ENCODE measurements around the gene PPID. TPM values are rescaled to one million over a fixed set of nuclear protein-coding genes. Genes with fewer than 3 reads are reported as not detected.

The PPID gene
- total and polyA plus RNA-seq, 7 donors = 35.1 to 162 (median 58.2) TPM

GRCh38 chr4:158670975-158671664, 52.1 kb downstream of the PPID start:
- WGBS, 3 donors = 0 to 1% (median 0%) methylated on average over 35 of the region's 35 CpGs
- Histone ChIP-seq H3K4me3 (peak overlapping the region; percentile 81), H3K27ac (peak overlapping the region; percentile 95), H3K27me3 (ENCODE audit: insufficient read depth in 3 of 3, low read length in 2 of 3) (no peaks in the 10 kb centered on the region), H3K4me1 (peaks cover 34% of the 10 kb centered on the region), H3K36me3 (ENCODE audit: insufficient read depth in 1 of 2, low read depth in 1 of 2) (peaks cover 0 to 9% of the 10 kb centered on the region in 2 donors), H3K9me3 (no peaks in the 10 kb centered on the region)
- DNase-seq = peak; percentile 57 to 71
- ATAC-seq = peak in 3 of 4 donors; percentile 22 to 29 (median 23)
- TF ChIP-seq, protein P1, sequence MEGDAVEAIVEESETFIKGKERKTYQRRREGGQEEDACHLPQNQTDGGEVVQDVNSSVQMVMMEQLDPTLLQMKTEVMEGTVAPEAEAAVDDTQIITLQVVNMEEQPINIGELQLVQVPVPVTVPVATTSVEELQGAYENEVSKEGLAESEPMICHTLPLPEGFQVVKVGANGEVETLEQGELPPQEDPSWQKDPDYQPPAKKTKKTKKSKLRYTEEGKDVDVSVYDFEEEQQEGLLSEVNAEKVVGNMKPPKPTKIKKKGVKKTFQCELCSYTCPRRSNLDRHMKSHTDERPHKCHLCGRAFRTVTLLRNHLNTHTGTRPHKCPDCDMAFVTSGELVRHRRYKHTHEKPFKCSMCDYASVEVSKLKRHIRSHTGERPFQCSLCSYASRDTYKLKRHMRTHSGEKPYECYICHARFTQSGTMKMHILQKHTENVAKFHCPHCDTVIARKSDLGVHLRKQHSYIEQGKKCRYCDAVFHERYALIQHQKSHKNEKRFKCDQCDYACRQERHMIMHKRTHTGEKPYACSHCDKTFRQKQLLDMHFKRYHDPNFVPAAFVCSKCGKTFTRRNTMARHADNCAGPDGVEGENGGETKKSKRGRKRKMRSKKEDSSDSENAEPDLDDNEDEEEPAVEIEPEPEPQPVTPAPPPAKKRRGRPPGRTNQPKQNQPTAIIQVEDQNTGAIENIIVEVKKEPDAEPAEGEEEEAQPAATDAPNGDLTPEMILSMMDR (IDR thresholded peaks at IDR 0.05) = no peak
- intact Hi-C loops (cut with DNase I) = no loop called here

DNA sequence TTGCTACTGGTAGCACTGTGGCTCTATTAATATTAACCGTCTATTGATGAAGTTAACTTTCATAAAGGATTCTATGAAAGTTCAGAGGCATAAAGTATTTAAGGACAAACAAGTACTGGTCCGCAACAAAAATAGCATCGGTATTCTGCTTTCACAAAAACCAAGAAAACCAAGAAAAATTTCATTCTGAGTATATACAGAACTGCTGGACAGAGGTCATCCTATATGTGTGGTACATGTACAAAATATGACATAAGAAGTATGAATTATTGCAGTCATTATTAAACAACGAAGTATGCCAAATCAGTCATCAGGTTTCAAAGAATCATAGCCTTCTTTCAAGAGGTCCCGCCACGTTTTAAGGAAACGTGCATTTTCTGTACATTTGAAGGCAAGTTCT, 53.9 kb downstream of the PPID start:
- intact Hi-C loops (cut with DNase I) = no loop called here
- 73 to 80% (median 77%) methylated on average over 7 of the region's 7 CpGs for WGBS, 3 donors
- no peaks in the 10 kb centered on the region for H3K9me3 ChIP-seq
- peaks cover 22% of the 10 kb centered on the region for H3K4me1 ChIP-seq
- H3K36me3 ChIP-seq (ENCODE audit: insufficient read depth in 1 of 2, low read depth in 1 of 2) = no peaks in the 10 kb centered on the region
- DNase-seq = no peak
- H3K27ac ChIP-seq = no peak overlapping the region
- no peak overlapping the region for H3K4me3 ChIP-seq
- ATAC-seq = no peak
- no peaks in the 10 kb centered on the region for H3K27me3 ChIP-seq (ENCODE audit: insufficient read depth in 3 of 3, low read length in 2 of 3)
- TF ChIP-seq, protein P1 (IDR thresholded peaks at IDR 0.05) = no peak

GRCh38 chr4:158667651-158668198, 55.5 kb downstream of the PPID start:
- 83 to 85% (median 84%) methylated on average over 3 of the region's 3 CpGs for WGBS, 3 donors
- TF ChIP-seq, protein P1 (IDR thresholded peaks at IDR 0.05) = peak; percentile 31
- Histone ChIP-seq H3K36me3 (ENCODE audit: insufficient read depth in 1 of 2, low read depth in 1 of 2) (no peaks in the 10 kb centered on the region), H3K4me1 (peaks cover 10% of the 10 kb centered on the region), H3K4me3 (no peak overlapping the region), H3K27me3 (ENCODE audit: insufficient read depth in 3 of 3, low read length in 2 of 3) (no peaks in the 10 kb centered on the region), H3K9me3 (no peaks in the 10 kb centered on the region), H3K27ac (no peak overlapping the region)
- no peak for ATAC-seq
- intact Hi-C loops (cut with DNase I) = no loop called here
- DNase-seq = no peak

GRCh38 chr4:158666892-158667291, 56.3 kb downstream of the PPID start:
- no peaks in the 10 kb centered on the region for H3K36me3 ChIP-seq (ENCODE audit: insufficient read depth in 1 of 2, low read depth in 1 of 2)
- H3K4me3 ChIP-seq = no peak overlapping the region
- WGBS, 3 donors = 90 to 96% (median 95%) methylated on average over 2 of the region's 2 CpGs
- ATAC-seq (no peak), DNase-seq (no peak)
- H3K4me1 ChIP-seq = peaks cover 9% of the 10 kb centered on the region
- H3K27me3 ChIP-seq (ENCODE audit: insufficient read depth in 3 of 3, low read length in 2 of 3) = no peaks in the 10 kb centered on the region
- intact Hi-C loops (cut with DNase I) = no loop called here
- TF ChIP-seq, protein P1 (IDR thresholded peaks at IDR 0.05) = no peak
- H3K9me3 ChIP-seq = no peaks in the 10 kb centered on the region
- no peak overlapping the region for H3K27ac ChIP-seq
